ENCODE measurements around the gene GNB1.
"Not testable (repeated sequence)": the region's sequence is repeated elsewhere in the genome, so short reads cannot be mapped to it uniquely, and the experiment has no call there.

GRCh38 chr1:1738799-1739337 lies 152.0 kb downstream of the GNB1 start:
- not testable (repeated sequence) for TF ChIP-seq CTCF, POLR2A (IDR thresholded peaks at IDR 0.05)
